GM18861 (cell line): ENCODE data around the gene PKIB.

Experiments
- ATAC-seq: cut with Tn5 transposase; IDR thresholded peaks from one replicate; pipeline ENCODE4 v1.9.1; 2021; ENCODE audit not compliant: unreplicated experiment

Gene PKIB

GRCh38 chr6:122663981-122664380, 53.8 kb downstream of the PKIB start:
- ATAC-seq = no peak

- no peak for ATAC-seq
These were observed 55.7 kb downstream of the PKIB start for GRCh38 chr6:122665929-122666328.

GRCh38 chr6:122666418-122666817, 56.2 kb downstream of the PKIB start:
- ATAC-seq = no peak

- ATAC-seq = no peak
These were observed 59.2 kb downstream of the PKIB start for GRCh38 chr6:122669418-122669817.

GRCh38 chr6:122669868-122670267, 59.7 kb downstream of the PKIB start:
- ATAC-seq = no peak

GRCh38 chr6:122671251-122671650, 61.0 kb downstream of the PKIB start:
- ATAC-seq = no peak

- ATAC-seq = no peak
These were observed 63.2 kb downstream of the PKIB start for GRCh38 chr6:122673343-122673961.

- ATAC-seq = no peak
These were observed 65.9 kb downstream of the PKIB start for GRCh38 chr6:122676146-122676545.

GRCh38 chr6:122676688-122677087, 66.5 kb downstream of the PKIB start:
- no peak for ATAC-seq

- ATAC-seq = no peak
These were observed 67.2 kb downstream of the PKIB start for GRCh38 chr6:122677406-122677805.

- ATAC-seq = no peak
These were observed 68.6 kb downstream of the PKIB start for GRCh38 chr6:122678841-122679240.

GRCh38 chr6:122681705-122682104, 71.5 kb downstream of the PKIB start:
- no peak for ATAC-seq

- ATAC-seq = no peak
These were observed 73.9 kb downstream of the PKIB start for GRCh38 chr6:122683989-122684651.

- no peak for ATAC-seq
These were observed 82.0 kb downstream of the PKIB start for GRCh38 chr6:122692175-122692598.

GRCh38 chr6:122692807-122693580, 82.8 kb downstream of the PKIB start:
- ATAC-seq = no peak

GRCh38 chr6:122694075-122694474, 83.9 kb downstream of the PKIB start:
- no peak for ATAC-seq

GRCh38 chr6:122694602-122695001, 84.4 kb downstream of the PKIB start:
- no peak for ATAC-seq

GRCh38 chr6:122695188-122695587, 85.0 kb downstream of the PKIB start:
- no peak for ATAC-seq

GRCh38 chr6:122696079-122696478, 85.9 kb downstream of the PKIB start:
- ATAC-seq = no peak

GRCh38 chr6:122696853-122697252, 86.6 kb downstream of the PKIB start:
- ATAC-seq = no peak

GRCh38 chr6:122697458-122697857, 87.3 kb downstream of the PKIB start:
- ATAC-seq = no peak

GRCh38 chr6:122701666-122702065, 91.5 kb downstream of the PKIB start:
- no peak for ATAC-seq
